Common myeloid progenitor, CD34-positive (primary cell): Measurements from ENCODE around the gene APEX2.
"Not testable (repeated sequence)": the region's sequence is repeated elsewhere in the genome, so short reads cannot be mapped to it uniquely, and the experiment has no call there.

ENCODE experiments used
- CTCF ChIA-PET: fragments of 350-600 bp; sonication (Branson Sonifier 250); formaldehyde crosslinking; loops from one replicate; lab custom pipeline; 2021; ENCODE audit warnings: antibody characterized with exemption; lab: Charles Lee
- POLR2A ChIA-PET: fragments of 350-600 bp; sonication (Branson Sonifier 250); formaldehyde crosslinking; loops from one replicate; lab custom pipeline; 2021; ENCODE audit warnings: antibody characterized with exemption; lab: Charles Lee
- DNase-seq, 3 donors: peaks; one replicate each; pipeline versions ENCODE4 v3.0.0 to v3.0.0-alpha.2; 2013
- H3K27ac ChIP-seq, 2 experiments: 1 replicate in 1 of 2; 2 replicates in 1 of 2; pipeline ENCODE4 v1.7.0; 2013; ENCODE audit warnings: inconsistent platforms in 2 of 2, low read length in 2 of 2, mild to moderate bottlenecking in 2 of 2, low read depth in 1 of 2, moderate library complexity in 1 of 2; ENCODE audit not compliant: severe bottlenecking in 2 of 2, insufficient read depth in 1 of 2, poor library complexity in 1 of 2
- H3K27me3 ChIP-seq, 5 experiments: replicated peaks in 2 of 5; 1 replicate in 3 of 5; 2 replicates in 2 of 5; pipeline versions ENCODE4 v1.6.1 to v1.7.0; 2013; ENCODE audit warnings: low read length in 4 of 5, mild to moderate bottlenecking in 2 of 5, moderate library complexity in 2 of 5, inconsistent platforms in 1 of 5; ENCODE audit not compliant: insufficient read depth in 5 of 5, control insufficient read depth in 4 of 5
- H3K36me3 ChIP-seq, 4 experiments: 1 replicate in 2 of 4; 2 replicates in 2 of 4; pipeline versions ENCODE4 v1.6.1 to v1.7.0; 2013; ENCODE audit warnings: low read length in 3 of 4, control low read depth in 1 of 4, mild to moderate bottlenecking in 1 of 4; ENCODE audit not compliant: control insufficient read depth in 4 of 4, insufficient read depth in 4 of 4
- H3K4me1 ChIP-seq, 4 experiments: 1 replicate in 3 of 4; 2 replicates in 1 of 4; pipeline versions ENCODE4 v1.6.1 to v1.7.1; 2013; ENCODE audit warnings: low read length in 3 of 4, mild to moderate bottlenecking in 3 of 4, control low read depth in 1 of 4, inconsistent platforms in 1 of 4, moderate library complexity in 1 of 4; ENCODE audit not compliant: control insufficient read depth in 4 of 4, insufficient read depth in 4 of 4; ENCODE audit errors: control extremely low read depth in 1 of 4
- H3K4me3 ChIP-seq, 7 experiments: 1 replicate in 4 of 7; 2 replicates in 3 of 7; pipeline versions ENCODE4 v1.5.1 to v1.7.0; 2013; ENCODE audit warnings: mild to moderate bottlenecking in 7 of 7, low read length in 6 of 7, moderate library complexity in 6 of 7, inconsistent platforms in 2 of 7, low read depth in 2 of 7, control low read depth in 1 of 7; ENCODE audit not compliant: insufficient read depth in 4 of 7, control insufficient read depth in 1 of 7; ENCODE audit errors: extremely low read depth in 1 of 7
- H3K9me3 ChIP-seq, 5 experiments: 1 replicate in 4 of 5; 2 replicates in 1 of 5; pipeline versions ENCODE4 v1.6.1 to v1.7.1; 2013; ENCODE audit warnings: low read length in 4 of 5, mild to moderate bottlenecking in 2 of 5, inconsistent platforms in 1 of 5, low read depth in 1 of 5, moderate library complexity in 1 of 5; ENCODE audit not compliant: control insufficient read depth in 4 of 5, insufficient read depth in 2 of 5; ENCODE audit errors: control extremely low read depth in 1 of 5
- WGBS: methylation state at CpG from one replicate; pipeline ENCODE4 v1.1.5; 2013; ENCODE audit not compliant: insufficient coverage; 5-methylcytosine and 5-hydroxymethylcytosine counted together

The APEX2 gene

DNA sequence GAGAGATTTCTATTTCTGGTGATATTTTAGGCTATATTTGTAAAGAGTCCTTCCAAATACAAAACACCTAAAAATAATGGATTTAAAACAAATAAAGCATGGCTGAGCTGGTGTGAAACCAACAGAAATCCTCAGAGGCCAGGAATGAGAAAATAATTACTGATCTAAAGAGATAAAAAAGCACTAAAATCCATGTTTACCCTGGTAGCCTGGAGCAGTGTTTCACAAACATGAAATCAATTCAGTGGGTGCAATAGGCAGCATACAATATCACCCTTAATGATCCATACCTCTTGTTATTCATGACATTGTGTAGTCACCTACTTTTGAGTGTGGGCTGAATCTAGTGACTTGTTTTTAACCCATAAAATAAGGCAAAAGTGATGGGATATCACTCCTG, 20.7 kb upstream of the APEX2 start:
- Histone ChIP-seq H3K27me3 (peaks cover 0 to 4% (median 0%) of the 10 kb centered on the region in 5 experiments), H3K4me1 (no peaks in the 10 kb centered on the region), H3K36me3 (no peaks in the 10 kb centered on the region), H3K27ac (no peak overlapping the region), H3K9me3 (peaks cover 0 to 4% (median 0%) of the 10 kb centered on the region in 5 experiments), H3K4me3 (no peak overlapping the region)
- CTCF ChIA-PET, result no interaction called here
- DNase-seq, result no peak
- POLR2A ChIA-PET, result no interaction called here

DNA sequence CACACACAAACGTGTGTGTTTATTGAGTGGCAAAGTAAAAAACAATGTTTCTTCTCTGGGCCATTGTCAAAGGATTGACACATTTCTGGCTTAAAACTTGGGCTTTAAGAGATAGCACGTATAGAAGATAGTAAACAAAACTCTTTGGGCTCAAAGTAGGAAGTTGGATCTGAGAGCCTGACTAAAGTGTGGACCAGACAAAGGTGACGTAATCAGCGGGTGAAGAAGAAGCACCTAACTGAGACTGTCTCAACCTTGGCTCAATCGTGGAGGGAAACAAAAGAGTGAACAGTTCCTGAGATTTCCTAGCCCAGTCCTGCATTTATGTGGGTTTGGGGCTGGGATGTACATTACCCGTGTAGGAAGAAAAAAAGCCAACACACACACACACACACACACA, 19.8 kb upstream of the APEX2 start:
- no peak overlapping the region for H3K4me3 ChIP-seq
- WGBS, result 86% methylated on average over 4 of the region's 6 CpGs
- no peak overlapping the region for H3K27ac ChIP-seq
- H3K27me3 ChIP-seq, result peaks cover 0 to 4% (median 0%) of the 10 kb centered on the region in 5 experiments
- H3K36me3 ChIP-seq, result no peaks in the 10 kb centered on the region
- ChIA-PET POLR2A (no interaction called here), CTCF (no interaction called here)
- H3K9me3 ChIP-seq, result peaks cover 0 to 4% (median 0%) of the 10 kb centered on the region in 5 experiments
- H3K4me1 ChIP-seq, result no peaks in the 10 kb centered on the region
- no peak for DNase-seq

DNA sequence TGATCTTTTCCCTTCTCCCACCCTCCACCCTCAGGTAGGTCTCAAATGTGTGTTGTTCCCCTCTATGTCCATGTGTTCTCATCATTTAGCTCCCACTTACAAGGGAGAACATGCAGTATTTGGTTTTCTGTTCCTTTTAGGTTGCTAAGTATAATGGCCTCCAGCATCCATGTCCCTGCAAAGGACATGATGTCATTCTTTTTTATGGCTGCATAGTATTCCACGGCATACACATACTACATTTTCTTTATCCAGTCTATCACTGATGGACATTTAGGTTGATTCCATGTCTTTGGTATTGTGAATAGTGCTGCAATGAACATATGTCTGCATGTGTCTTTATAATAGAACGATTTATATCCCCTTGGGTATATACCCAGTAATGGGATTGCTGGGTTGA, 16.9 kb upstream of the APEX2 start:
- DNase-seq, H3K9me3 ChIP-seq, H3K27ac ChIP-seq, H3K36me3 ChIP-seq, H3K4me3 ChIP-seq, H3K4me1 ChIP-seq, H3K27me3 ChIP-seq, POLR2A ChIA-PET: not testable (repeated sequence)
- no CpG with 5 or more reads among the region's 2 CpGs for WGBS
- CTCF ChIA-PET, result interaction anchor here (1.9 kb wide), 1 partner anchor 16 kb away, joined by 4 read pairs; the partner anchor contains the start of gene APEX2

DNA sequence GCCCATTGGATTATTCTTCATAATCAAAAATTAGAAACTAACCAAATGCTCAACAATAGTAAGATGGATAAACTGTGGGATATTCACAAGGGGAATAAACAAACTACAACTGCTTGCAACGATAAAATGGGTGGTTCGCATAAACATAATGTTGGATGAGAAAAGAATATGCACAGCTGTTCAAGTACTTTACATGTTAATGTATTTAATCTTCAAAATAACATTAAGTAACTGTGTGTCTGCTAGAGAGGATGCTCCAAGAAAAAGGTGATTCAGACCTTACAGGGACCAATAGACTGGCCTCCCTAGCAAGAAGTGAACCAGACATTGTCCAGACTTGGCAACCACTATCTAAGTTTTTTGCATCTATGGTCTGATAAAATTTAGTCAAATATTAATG, 8.5 kb upstream of the APEX2 start:
- no CpG with 5 or more reads among the region's 2 CpGs for WGBS
- no peaks in the 10 kb centered on the region for H3K36me3 ChIP-seq
- ChIA-PET CTCF (no interaction called here), POLR2A (no interaction called here)
- H3K4me1 ChIP-seq, result no peaks in the 10 kb centered on the region
- no peak overlapping the region for H3K27ac ChIP-seq
- H3K9me3 ChIP-seq, result no peaks in the 10 kb centered on the region
- no peak overlapping the region for H3K4me3 ChIP-seq
- no peak for DNase-seq
- peaks cover 0 to 8% (median 0%) of the 10 kb centered on the region in 5 experiments for H3K27me3 ChIP-seq

DNA sequence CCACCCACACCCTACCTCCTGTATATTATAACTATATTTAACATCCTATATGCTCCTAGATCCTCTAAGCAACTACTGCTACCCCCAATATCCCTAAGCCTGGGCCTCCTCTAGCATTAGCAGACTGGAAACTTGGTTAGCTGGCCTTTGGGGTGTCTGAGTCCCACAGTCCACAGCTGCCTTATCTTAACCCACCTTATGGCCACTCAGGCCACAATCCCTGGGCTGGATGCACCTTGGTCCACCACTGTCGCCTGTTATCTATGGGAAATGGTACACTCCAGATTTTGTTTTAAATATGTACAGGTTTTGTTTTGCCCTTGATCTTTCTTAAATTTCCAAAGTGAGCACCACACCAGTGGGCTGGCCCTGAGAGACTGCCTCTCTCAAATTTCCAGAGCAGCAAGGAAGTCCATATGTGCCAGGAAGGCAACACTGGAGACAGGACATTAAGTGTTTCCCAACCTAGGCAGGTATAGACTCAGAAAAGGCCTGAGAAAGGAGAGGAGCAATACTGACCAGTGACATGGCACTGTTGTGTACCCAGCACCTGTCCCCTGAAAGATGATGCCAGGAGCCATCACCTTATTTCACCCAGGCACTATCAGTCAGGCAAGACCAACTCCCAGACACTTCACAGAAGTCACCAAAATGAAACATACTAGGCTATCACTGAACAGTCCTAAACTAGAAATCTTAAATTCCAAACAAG, 7.1 kb upstream of the APEX2 start:
- POLR2A ChIA-PET, result no interaction called here

DNA sequence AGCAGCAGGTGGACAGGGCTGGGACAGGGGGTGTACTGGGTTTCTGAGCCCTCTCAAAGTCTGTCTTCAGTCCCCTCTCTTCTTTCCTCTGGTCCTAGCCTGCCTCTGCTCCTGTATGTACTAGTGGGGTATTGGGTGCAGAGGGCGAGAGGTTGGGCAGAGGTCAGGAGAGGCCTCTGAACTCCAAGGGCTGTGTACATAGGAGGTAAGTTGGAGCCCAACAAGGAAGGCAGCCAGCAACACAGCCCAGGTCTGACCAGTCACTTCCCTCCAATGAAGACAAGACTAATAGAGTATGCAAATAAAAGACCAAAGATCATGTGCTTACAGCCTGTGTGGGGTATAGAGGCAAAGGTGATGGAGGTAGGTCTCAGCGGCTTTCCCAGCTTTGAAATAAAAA, 6.1 kb upstream of the APEX2 start, which contains the start of gene PFKFB1:
PFKFB1 (minus strand) TSS at position 90 of the 400 bp plus-strand sequence. CDS start 181 bp downstream, outside the sequence.
- 71% methylated on average over 1 of the region's 2 CpGs for WGBS
- Histone ChIP-seq H3K27ac (no peak within 1 kb of the TSS), H3K4me1 (peaks cover 0 to 2% (median 0%) of the 10 kb centered on the region in 4 experiments), H3K27me3 (peaks cover 0 to 8% (median 0%) of the 10 kb centered on the region in 5 experiments), H3K36me3 (no peaks in the 10 kb centered on the region), H3K4me3 (no peak within 1 kb of the TSS), H3K9me3 (no peaks in the 10 kb centered on the region)
- CTCF ChIA-PET, result no interaction called here
- DNase-seq, result no peak
- POLR2A ChIA-PET, result no interaction called here

More for the DNA sequence above, 7.1 kb upstream of the APEX2 start:
- no peaks in the 10 kb centered on the region for H3K4me1 ChIP-seq
- H3K27me3 ChIP-seq, result peaks cover 0 to 8% (median 0%) of the 10 kb centered on the region in 5 experiments
- CTCF ChIA-PET, result no interaction called here
- no peak for DNase-seq
- H3K36me3 ChIP-seq, result no peaks in the 10 kb centered on the region
- no peak overlapping the region for H3K27ac ChIP-seq
- 100% methylated on average over 1 of the region's 1 CpG for WGBS
- H3K4me3 ChIP-seq, result no peak overlapping the region
- no peaks in the 10 kb centered on the region for H3K9me3 ChIP-seq

DNA sequence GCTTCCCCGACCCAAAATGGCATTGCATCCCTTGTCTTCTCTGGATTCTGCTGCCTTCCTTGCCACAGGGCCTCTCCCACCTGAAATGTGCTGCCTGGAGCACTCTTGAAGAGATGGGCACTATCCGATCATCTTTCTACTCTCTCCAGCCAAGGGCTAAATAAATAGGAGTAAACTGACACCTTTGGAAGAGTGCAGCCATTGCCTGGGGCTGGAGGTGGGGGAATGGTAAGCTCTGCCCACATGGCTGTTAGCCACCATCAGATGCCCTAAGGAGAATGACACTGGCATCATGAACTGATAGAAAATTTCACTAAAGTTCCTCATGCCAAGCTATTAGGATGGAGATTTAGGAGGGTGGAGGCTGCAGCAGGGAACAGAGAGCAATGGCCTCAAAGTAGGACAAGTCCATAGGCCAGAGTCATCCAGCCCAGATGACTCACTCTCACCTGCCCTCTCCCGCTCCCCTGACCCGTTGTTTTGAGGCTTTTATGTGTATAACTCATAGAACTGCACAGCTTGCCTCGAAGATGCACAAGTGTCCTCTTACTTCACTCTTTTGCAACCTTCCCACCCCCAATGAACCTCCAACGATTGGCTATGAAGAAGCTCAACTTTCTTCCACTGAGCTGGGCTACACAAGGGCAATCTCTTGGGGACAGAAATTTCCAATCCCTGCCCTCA, 5.4 kb upstream of the APEX2 start:
- no peak for DNase-seq
- 84% methylated on average over 6 of the region's 6 CpGs for WGBS
- H3K9me3 ChIP-seq, result no peaks in the 10 kb centered on the region
- ChIA-PET POLR2A (no interaction called here), CTCF (no interaction called here)
- no peak overlapping the region for H3K4me3 ChIP-seq
- H3K27me3 ChIP-seq, result peaks cover 0 to 8% (median 0%) of the 10 kb centered on the region in 5 experiments
- H3K27ac ChIP-seq, result no peak overlapping the region
- H3K36me3 ChIP-seq, result no peaks in the 10 kb centered on the region
- H3K4me1 ChIP-seq, result peaks cover 0 to 6% (median 1%) of the 10 kb centered on the region in 4 experiments
